GM23338 (cell line): Measurements from ENCODE around the gene DAZ1. TPM values are rescaled to one million over a fixed set of nuclear protein-coding genes. Genes with fewer than 3 reads are reported as not detected.

Source experiments
- polyA plus RNA-seq: library from polyadenylated mRNA; unstranded; fragments of >200 nt; fragmentation: Nextera tagmentation; extraction: Ambion mirVana; gene quantifications from 2 replicates; pipeline ENCODE4 v1.2.1, GENCODE V29; 2016
- total RNA-seq: library from RNA; depleted of rRNA; stranded (reverse); fragments of >200 nt; shearing (Covaris generic); gene quantifications from 2 replicates; pipeline ENCODE4 v1.2.3, GENCODE V29; 2014; rRNA removed

The DAZ1 gene
- total and polyA plus RNA-seq, 2 experiments from 2014 or later: 1.5 to 1.6 TPM

Other genes starting within 250 kb of the DAZ1 start
- not detected in 2 replicates for gene BPY2, start 214.7 kb downstream of the DAZ1 start, total RNA-seq
- not detected in 2 replicates for gene BPY2, start 214.7 kb downstream of the DAZ1 start, polyA plus RNA-seq
- 0.07 TPM in 1 of 2 replicates, not detected in the other for gene DAZ2, start 20.5 kb upstream of the DAZ1 start, total RNA-seq
- not detected in 2 replicates for gene DAZ2, start 20.5 kb upstream of the DAZ1 start, polyA plus RNA-seq